Neuronal stem cell (in vitro differentiated cells): ENCODE measurements around the gene PTPRZ1.

ENCODE experiments used
- DNase-seq: peaks from one replicate; pipeline ENCODE4 v3.0.0-alpha.2; 2013; ENCODE audit warnings: low spot score
- H2AFZ ChIP-seq: one replicate; pipeline ENCODE4 v1.6.1; 2013; ENCODE audit warnings: mild to moderate bottlenecking, low read length, inconsistent platforms
- H2AK5ac ChIP-seq: 2 replicates; pipeline ENCODE4 v1.6.1; 2013; ENCODE audit warnings: low read depth, mild to moderate bottlenecking, inconsistent platforms, low read length, moderate library complexity, mixed read lengths
- H2BK120ac ChIP-seq: 2 replicates; pipeline ENCODE4 v1.6.1; 2013; ENCODE audit warnings: low read depth, mild to moderate bottlenecking, inconsistent platforms, low read length, moderate library complexity, mixed read lengths
- H2BK12ac ChIP-seq: one replicate; pipeline ENCODE4 v1.6.1; 2013; ENCODE audit warnings: low read length, inconsistent platforms
- H2BK15ac ChIP-seq: 2 replicates; pipeline ENCODE4 v1.6.1; 2013; ENCODE audit warnings: mild to moderate bottlenecking, low read length, inconsistent platforms, mixed read lengths
- H2BK5ac ChIP-seq: one replicate; pipeline ENCODE4 v1.6.1; 2013; ENCODE audit warnings: inconsistent platforms, mild to moderate bottlenecking, low read length, moderate library complexity
- H3K14ac ChIP-seq: one replicate; pipeline ENCODE4 v1.6.1; 2013; ENCODE audit warnings: low read length, inconsistent platforms
- H3K18ac ChIP-seq: 2 replicates; pipeline ENCODE4 v1.6.1; 2013; ENCODE audit warnings: low read length, inconsistent platforms
- H3K23ac ChIP-seq: 2 replicates; pipeline ENCODE4 v1.6.1; 2013; ENCODE audit warnings: low read depth, mild to moderate bottlenecking, mixed read lengths, low read length, inconsistent platforms; ENCODE audit not compliant: poor library complexity
- H3K27ac ChIP-seq: replicated peaks from 3 replicates; pipeline ENCODE4 v1.5.1; 2013; ENCODE audit warnings: low read length, inconsistent platforms
- H3K27me3 ChIP-seq, 3 experiments: 2 replicates each; pipeline ENCODE4 v1.6.1; 2013; ENCODE audit warnings: low read length in 3 of 3, mild to moderate bottlenecking in 2 of 3, inconsistent platforms in 1 of 3, low read depth in 1 of 3, mixed read lengths in 1 of 3, moderate library complexity in 1 of 3; ENCODE audit not compliant: control insufficient read depth in 3 of 3, insufficient read depth in 3 of 3
- H3K36me3 ChIP-seq, 2 donors: replicated peaks in 1 of 2; 2 replicates each; pipeline ENCODE4 v1.6.1; 2013; ENCODE audit warnings: low read length in 2 of 2; ENCODE audit not compliant: control insufficient read depth in 2 of 2, insufficient read depth in 2 of 2
- H3K4ac ChIP-seq: 2 replicates; pipeline ENCODE4 v1.6.1; 2013; ENCODE audit warnings: inconsistent platforms, mild to moderate bottlenecking, low read length, moderate library complexity
- H3K4me1 ChIP-seq, 2 donors: 1 replicate in 1 of 2; 2 replicates in 1 of 2; pipeline ENCODE4 v1.6.1; 2013; ENCODE audit warnings: low read length in 2 of 2, low read depth in 1 of 2; ENCODE audit not compliant: control insufficient read depth in 2 of 2, insufficient read depth in 1 of 2
- H3K4me2 ChIP-seq: one replicate; pipeline ENCODE4 v1.6.1; 2013; ENCODE audit warnings: mild to moderate bottlenecking, low read length, inconsistent platforms; ENCODE audit not compliant: insufficient read depth, poor library complexity, severe bottlenecking
- H3K4me3 ChIP-seq, 2 donors: 2 replicates each; pipeline ENCODE4 v1.5.1; 2013; ENCODE audit warnings: low read length in 2 of 2, mild to moderate bottlenecking in 2 of 2, inconsistent platforms in 1 of 2, moderate library complexity in 1 of 2
- H3K79me1 ChIP-seq: one replicate; pipeline ENCODE4 v1.6.1; 2013; ENCODE audit warnings: low read depth, mild to moderate bottlenecking, inconsistent platforms, low read length, moderate library complexity
- H3K9ac ChIP-seq: one replicate; pipeline ENCODE4 v1.6.1; 2013; ENCODE audit warnings: mild to moderate bottlenecking, low read depth, low read length, inconsistent platforms; ENCODE audit not compliant: poor library complexity
- H3K9me3 ChIP-seq, 2 donors: replicated peaks in 1 of 2; 2 replicates each; pipeline versions ENCODE3 to v1.6.1; 2013; ENCODE audit warnings: low read length in 2 of 2, mild to moderate bottlenecking in 2 of 2, inconsistent platforms in 1 of 2, low read depth in 1 of 2, mixed read lengths in 1 of 2, moderate library complexity in 1 of 2; ENCODE audit not compliant: control insufficient read depth in 2 of 2, insufficient read depth in 1 of 2
- H4K8ac ChIP-seq: one replicate; pipeline ENCODE4 v1.6.1; 2013; ENCODE audit warnings: low read depth, mild to moderate bottlenecking, inconsistent platforms, low read length, moderate library complexity
- H4K91ac ChIP-seq: one replicate; pipeline ENCODE4 v1.6.1; 2013; ENCODE audit warnings: low read length, low read depth, mild to moderate bottlenecking, inconsistent platforms; ENCODE audit not compliant: poor library complexity
- WGBS, 2 donors: extraction: QIAGEN DNeasy Blood & Tissue Kit; methylation state at CpG; one replicate each; pipeline ENCODE4 v1.1.7; 2013; ENCODE audit warnings: missing lambda C conversion rate in 2 of 2, mixed read lengths in 1 of 2; ENCODE audit not compliant: insufficient read length in 2 of 2, insufficient replicate concordance in 1 of 2; ENCODE audit errors: extremely low coverage in 2 of 2; 5-methylcytosine and 5-hydroxymethylcytosine counted together

Gene PTPRZ1

GRCh38 chr7:121853307-121853706, 19.7 kb upstream of the PTPRZ1 start:
- Histone ChIP-seq H3K4me1 (no peaks in the 10 kb centered on the region), H3K4me2 (no peak overlapping the region), H3K79me1 (no peaks in the 10 kb centered on the region), H2AFZ (no peak overlapping the region), H2BK5ac (no peak overlapping the region), H3K9ac (no peak overlapping the region), H3K27me3 (no peaks in the 10 kb centered on the region), H3K4me3 (no peak overlapping the region), H4K8ac (no peak overlapping the region), H2BK15ac (no peak overlapping the region), H3K14ac (no peak overlapping the region), H3K4ac (no peak overlapping the region), H3K9me3 (no peaks in the 10 kb centered on the region), H2AK5ac (no peak overlapping the region), H3K18ac (no peak overlapping the region), H3K23ac (no peak overlapping the region), H3K27ac (no peak overlapping the region), H3K36me3 (no peaks in the 10 kb centered on the region), H2BK120ac (no peak overlapping the region), H4K91ac (no peak overlapping the region), H2BK12ac (no peak overlapping the region)
- no CpG with 5 or more reads among the region's 2 CpGs for WGBS, 2 donors
- DNase-seq = no peak

- Histone ChIP-seq H3K36me3 (no peaks in the 10 kb centered on the region), H3K23ac (no peak overlapping the region), H3K4me3 (no peak overlapping the region), H2AFZ (no peak overlapping the region), H3K4me1 (no peaks in the 10 kb centered on the region), H3K4me2 (no peak overlapping the region), H2BK120ac (no peak overlapping the region), H3K79me1 (no peaks in the 10 kb centered on the region), H3K27ac (no peak overlapping the region), H2BK15ac (no peak overlapping the region), H4K91ac (no peak overlapping the region), H3K18ac (no peak overlapping the region), H3K4ac (no peak overlapping the region), H2AK5ac (no peak overlapping the region), H3K9me3 (no peaks in the 10 kb centered on the region), H3K9ac (no peak overlapping the region), H3K14ac (no peak overlapping the region), H2BK12ac (no peak overlapping the region), H2BK5ac (no peak overlapping the region), H3K27me3 (no peaks in the 10 kb centered on the region), H4K8ac (no peak overlapping the region)
- no peak for DNase-seq
Measured at GRCh38 chr7:121860953-121861352, 12.0 kb upstream of the PTPRZ1 start.

- Histone ChIP-seq H2AFZ (peak overlapping the region; percentile 44), H3K9me3 (peaks cover 0 to 5% of the 10 kb centered on the region in 2 donors), H3K27ac (no peak overlapping the region), H3K9ac (no peak overlapping the region), H2BK5ac (no peak overlapping the region), H2BK15ac (no peak overlapping the region), H3K27me3 (no peaks in the 10 kb centered on the region), H2BK120ac (no peak overlapping the region), H3K4me1 (no peaks in the 10 kb centered on the region), H3K18ac (no peak overlapping the region), H3K14ac (no peak overlapping the region), H4K8ac (no peak overlapping the region), H3K79me1 (no peaks in the 10 kb centered on the region), H3K23ac (no peak overlapping the region), H3K4me3 (no peak overlapping the region), H3K36me3 (no peaks in the 10 kb centered on the region), H3K4me2 (no peak overlapping the region), H2BK12ac (no peak overlapping the region), H2AK5ac (no peak overlapping the region), H3K4ac (no peak overlapping the region), H4K91ac (no peak overlapping the region)
- WGBS, 2 donors = no CpG with 5 or more reads among the region's 4 CpGs
- no peak for DNase-seq
Measured at GRCh38 chr7:121862591-121862990, 10.4 kb upstream of the PTPRZ1 start.

GRCh38 chr7:121871188-121871587, 1.8 kb upstream of the PTPRZ1 start:
- Histone ChIP-seq H3K4me1 (peaks cover 12 to 14% of the 10 kb centered on the region in 2 donors), H3K4me3 (no peak overlapping the region), H3K79me1 (no peaks in the 10 kb centered on the region), H3K27ac (no peak overlapping the region), H3K18ac (no peak overlapping the region), H3K14ac (no peak overlapping the region), H2BK120ac (no peak overlapping the region), H2BK15ac (no peak overlapping the region), H3K4me2 (no peak overlapping the region), H4K91ac (no peak overlapping the region), H2AFZ (no peak overlapping the region), H3K23ac (no peak overlapping the region), H2BK5ac (no peak overlapping the region), H3K9me3 (peaks cover 0 to 17% of the 10 kb centered on the region in 2 donors), H3K27me3 (no peaks in the 10 kb centered on the region), H2AK5ac (no peak overlapping the region), H3K4ac (no peak overlapping the region), H3K36me3 (peaks cover 0 to 16% of the 10 kb centered on the region in 2 donors), H3K9ac (no peak overlapping the region), H4K8ac (no peak overlapping the region), H2BK12ac (no peak overlapping the region)
- DNase-seq = no peak
